ENCODE results near the gene OSBP2.

The OSBP2 gene

DNA sequence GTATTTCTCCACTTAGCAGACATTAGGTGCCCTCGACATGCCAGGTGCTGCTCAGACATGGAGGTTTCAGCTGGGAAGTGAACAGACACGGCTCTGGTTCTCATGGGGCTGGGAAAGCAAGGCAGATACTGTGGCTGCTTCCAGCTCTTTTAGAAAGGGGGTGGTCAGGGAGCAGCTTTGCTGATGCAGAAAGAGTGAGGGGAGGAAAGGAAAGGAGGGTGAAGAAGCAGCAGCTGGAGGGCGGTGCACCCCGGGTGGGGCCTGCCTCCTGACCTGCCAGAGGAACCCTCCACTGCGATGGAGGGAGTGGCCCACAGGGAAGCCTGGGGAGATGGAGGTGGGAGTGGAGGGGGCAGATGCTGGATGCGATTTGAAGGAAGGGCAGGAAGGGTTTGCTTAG lies 197.1 kb downstream of the OSBP2 start:
- Histone ChIP-seq H3K27me3 (ENCODE audit: control insufficient read depth, low read length) (no peaks in the 10 kb centered on the region), H3K4me3 (ENCODE audit: low read length) (no peak overlapping the region), H4K20me1 (ENCODE audit: control insufficient read depth, insufficient read depth, low read depth, low read length) (no peaks in the 10 kb centered on the region), H3K4me2 (ENCODE audit: low read length) (no peak overlapping the region), H3K9me2 (replicated peaks; ENCODE audit: control insufficient read depth, low read length) (no peaks in the 10 kb centered on the region), H3K9me3 (ENCODE audit: control insufficient read depth, insufficient read depth, low read length) (no peaks in the 10 kb centered on the region), H3K36me3 (ENCODE audit: control insufficient read depth, low read length) (no peaks in the 10 kb centered on the region), H3F3A (ENCODE audit: control insufficient read depth, insufficient read depth) (no peaks in the 10 kb centered on the region), H3K27ac (ENCODE audit: low read depth, low read length) (no peak overlapping the region), H3K79me2 (ENCODE audit: control insufficient read depth, low read length) (no peaks in the 10 kb centered on the region), H3K4me1 (ENCODE audit: control insufficient read depth, low read length) (no peaks in the 10 kb centered on the region)
- TF ChIP-seq EZH2phosphoT487 (IDR thresholded peaks at IDR 0.05; ENCODE audit: borderline replicate concordance, low read length) = no peak
- no peak for TF ChIP-seq CTCF (IDR thresholded peaks at IDR 0.05; ENCODE audit: low read depth, low read length, poor library complexity, severe bottlenecking)

- Histone ChIP-seq H3K9me3 (ENCODE audit: control insufficient read depth, insufficient read depth, low read length) (no peaks in the 10 kb centered on the region), H3K79me2 (ENCODE audit: control insufficient read depth, low read length) (no peaks in the 10 kb centered on the region), H3K4me1 (ENCODE audit: control insufficient read depth, low read length) (no peaks in the 10 kb centered on the region), H3K4me3 (ENCODE audit: low read length) (no peak overlapping the region), H3K27ac (ENCODE audit: low read depth, low read length) (no peak overlapping the region), H4K20me1 (ENCODE audit: control insufficient read depth, insufficient read depth, low read depth, low read length) (no peaks in the 10 kb centered on the region), H3K9me2 (replicated peaks; ENCODE audit: control insufficient read depth, low read length) (no peaks in the 10 kb centered on the region), H3K27me3 (ENCODE audit: control insufficient read depth, low read length) (no peaks in the 10 kb centered on the region), H3F3A (ENCODE audit: control insufficient read depth, insufficient read depth) (no peaks in the 10 kb centered on the region), H3K4me2 (ENCODE audit: low read length) (no peak overlapping the region), H3K36me3 (ENCODE audit: control insufficient read depth, low read length) (no peaks in the 10 kb centered on the region)
- TF ChIP-seq EZH2phosphoT487 (IDR thresholded peaks at IDR 0.05; ENCODE audit: borderline replicate concordance, low read length) (no peak), CTCF (IDR thresholded peaks at IDR 0.05; ENCODE audit: low read depth, low read length, poor library complexity, severe bottlenecking) (no peak)
Observed at GRCh38 chr22:30892286-30892685, 197.6 kb downstream of the OSBP2 start.

GRCh38 chr22:30892731-30893221 lies 198.1 kb downstream of the OSBP2 start:
- H3K79me2 ChIP-seq (ENCODE audit: control insufficient read depth, low read length) = no peaks in the 10 kb centered on the region
- H3K4me2 ChIP-seq (ENCODE audit: low read length) = no peak overlapping the region
- no peak overlapping the region for H3K4me3 ChIP-seq (ENCODE audit: low read length)
- H3K27me3 ChIP-seq (ENCODE audit: control insufficient read depth, low read length) = no peaks in the 10 kb centered on the region
- H3K9me3 ChIP-seq (ENCODE audit: control insufficient read depth, insufficient read depth, low read length) = no peaks in the 10 kb centered on the region
- H3K4me1 ChIP-seq (ENCODE audit: control insufficient read depth, low read length) = no peaks in the 10 kb centered on the region
- H3K27ac ChIP-seq (ENCODE audit: low read depth, low read length) = no peak overlapping the region
- no peak for TF ChIP-seq CTCF (IDR thresholded peaks at IDR 0.05; ENCODE audit: low read depth, low read length, poor library complexity, severe bottlenecking)
- H4K20me1 ChIP-seq (ENCODE audit: control insufficient read depth, insufficient read depth, low read depth, low read length) = no peaks in the 10 kb centered on the region
- no peaks in the 10 kb centered on the region for H3K36me3 ChIP-seq (ENCODE audit: control insufficient read depth, low read length)
- no peaks in the 10 kb centered on the region for H3F3A ChIP-seq (ENCODE audit: control insufficient read depth, insufficient read depth)
- H3K9me2 ChIP-seq (replicated peaks; ENCODE audit: control insufficient read depth, low read length) = no peaks in the 10 kb centered on the region
